ENCODE results near the gene TLE1.
"Not testable (repeated sequence)": the region's sequence is repeated elsewhere in the genome, so short reads cannot be mapped to it uniquely, and the experiment has no call there.

The TLE1 gene

GRCh38 chr9:81599837-81600236 lies 89.5 kb downstream of the TLE1 start:
- DNase-seq (ENCODE audit: low read depth), result no peak

GRCh38 chr9:81598811-81599210 lies 90.5 kb downstream of the TLE1 start:
- no peak for DNase-seq (ENCODE audit: low read depth)

- DNase-seq (ENCODE audit: low read depth), result no peak
Measured at GRCh38 chr9:81598123-81598497, 91.2 kb downstream of the TLE1 start.

GRCh38 chr9:81597419-81598122 lies 91.8 kb downstream of the TLE1 start:
- DNase-seq (ENCODE audit: low read depth), result no peak

- no peak for DNase-seq (ENCODE audit: low read depth)
Measured at GRCh38 chr9:81596679-81597418, 92.5 kb downstream of the TLE1 start.

GRCh38 chr9:81595887-81596543 lies 93.3 kb downstream of the TLE1 start:
- no peak for DNase-seq (ENCODE audit: low read depth)

- DNase-seq (ENCODE audit: low read depth), result not testable (repeated sequence)
Measured at GRCh38 chr9:81595293-81595692, 94.1 kb downstream of the TLE1 start.

- no peak for DNase-seq (ENCODE audit: low read depth)
Measured at GRCh38 chr9:81594415-81594814, 94.9 kb downstream of the TLE1 start.

GRCh38 chr9:81592887-81593266 lies 96.5 kb downstream of the TLE1 start:
- no peak for DNase-seq (ENCODE audit: low read depth)

- no peak for DNase-seq (ENCODE audit: low read depth)
Measured at GRCh38 chr9:81591791-81592190, 97.6 kb downstream of the TLE1 start.

GRCh38 chr9:81590688-81591087 lies 98.7 kb downstream of the TLE1 start:
- DNase-seq (ENCODE audit: low read depth), result no peak

- DNase-seq (ENCODE audit: low read depth), result no peak
Measured at GRCh38 chr9:81589819-81590218, 99.5 kb downstream of the TLE1 start.

- DNase-seq (ENCODE audit: low read depth), result no peak
Measured at GRCh38 chr9:81589392-81589791, 100.0 kb downstream of the TLE1 start.

GRCh38 chr9:81588148-81588871 lies 101.0 kb downstream of the TLE1 start:
- no peak for DNase-seq (ENCODE audit: low read depth)

- DNase-seq (ENCODE audit: low read depth), result no peak
Measured at GRCh38 chr9:81586786-81587185, 102.6 kb downstream of the TLE1 start.

- no peak for DNase-seq (ENCODE audit: low read depth)
Measured at GRCh38 chr9:81585191-81585763, 104.1 kb downstream of the TLE1 start.

- DNase-seq (ENCODE audit: low read depth), result no peak
Measured at GRCh38 chr9:81584099-81584498, 105.2 kb downstream of the TLE1 start.

GRCh38 chr9:81581986-81582385 lies 107.4 kb downstream of the TLE1 start:
- DNase-seq (ENCODE audit: low read depth), result no peak

GRCh38 chr9:81579381-81579780 lies 110.0 kb downstream of the TLE1 start:
- DNase-seq (ENCODE audit: low read depth), result no peak

GRCh38 chr9:81578606-81579005 lies 110.7 kb downstream of the TLE1 start:
- no peak for DNase-seq (ENCODE audit: low read depth)

GRCh38 chr9:81575956-81576355 lies 113.4 kb downstream of the TLE1 start:
- DNase-seq (ENCODE audit: low read depth), result no peak

- no peak for DNase-seq (ENCODE audit: low read depth)
Measured at GRCh38 chr9:81574405-81574804, 114.9 kb downstream of the TLE1 start.

Measured in stimulated activated CD8-positive, alpha-beta memory T cell treated with anti-CD3 and anti-CD28 coated beads, Interleukin-15, amount 100 ng/mL, for 1 hour (primary cell).